Karpas-422 (cell line): Measurements from ENCODE around the gene MUC3A. TPM values are rescaled to one million over a fixed set of nuclear protein-coding genes. Genes with fewer than 3 reads are reported as not detected.
"Not testable (repeated sequence)": the region's sequence is repeated elsewhere in the genome, so short reads cannot be mapped to it uniquely, and the experiment has no call there.

Experiments
- DNase-seq: peaks from one replicate; pipeline ENCODE4 v3.0.0-alpha.2; 2015
- H2AFZ ChIP-seq: fragments of 200-600 bp; sonication (generic); 2 replicates; pipeline ENCODE4 v1.6.1; 2014; ENCODE audit warnings: antibody characterized with exemption, low read length, mixed read lengths
- H3K27ac ChIP-seq: fragments of 200-600 bp; sonication (generic); 2 replicates; pipeline ENCODE4 v1.5.1; 2014; ENCODE audit warnings: mild to moderate bottlenecking, low read length, moderate library complexity
- H3K27me3 ChIP-seq: fragments of 200-600 bp; sonication (generic); 2 replicates; pipeline ENCODE4 v1.6.1; 2014; ENCODE audit warnings: low read length, mixed read lengths
- H3K36me3 ChIP-seq: fragments of 200-600 bp; sonication (generic); 2 replicates; pipeline ENCODE4 v1.6.1; 2014; ENCODE audit warnings: low read length, mixed read lengths; ENCODE audit not compliant: insufficient read depth
- H3K4me1 ChIP-seq: fragments of 200-600 bp; sonication (generic); 2 replicates; pipeline ENCODE4 v1.6.1; 2014; ENCODE audit warnings: mild to moderate bottlenecking, low read length, mixed read lengths
- H3K4me2 ChIP-seq: fragments of 200-600 bp; sonication (generic); 2 replicates; pipeline ENCODE4 v1.6.1; 2014; ENCODE audit warnings: low read length, low read depth, mild to moderate bottlenecking; ENCODE audit not compliant: poor library complexity, severe bottlenecking
- H3K4me3 ChIP-seq: fragments of 200-600 bp; sonication (generic); 2 replicates; pipeline ENCODE4 v1.5.1; 2014; ENCODE audit warnings: mild to moderate bottlenecking, antibody characterized with exemption, low read length, mixed read lengths
- H3K79me2 ChIP-seq: fragments of 200-600 bp; sonication (generic); 2 replicates; pipeline ENCODE4 v1.6.1; 2014; ENCODE audit warnings: mild to moderate bottlenecking, low read length, mixed read lengths
- H3K9ac ChIP-seq: fragments of 200-600 bp; sonication (generic); 2 replicates; pipeline ENCODE4 v1.6.0; 2014; ENCODE audit warnings: low read length
- H3K9me2 ChIP-seq: fragments of 200-600 bp; sonication (generic), shearing (Covaris generic); replicated peaks from 2 replicates; pipeline ENCODE4 v1.6.0; 2014; ENCODE audit warnings: mild to moderate bottlenecking, low read length, moderate library complexity; ENCODE audit not compliant: insufficient read depth
- H3K9me3 ChIP-seq: fragments of 300-700, 200-600 bp; sonication (generic); 2 replicates; pipeline ENCODE4 v1.6.1; 2014; ENCODE audit warnings: low read length, mixed read lengths
- H4K20me1 ChIP-seq: fragments of 200-600 bp; sonication (generic); 2 replicates; pipeline ENCODE4 v1.6.1; 2014; ENCODE audit warnings: mild to moderate bottlenecking, antibody characterized with exemption, low read length, low read depth; ENCODE audit not compliant: insufficient read depth
- total RNA-seq: library from RNA; depleted of rRNA; stranded (reverse); fragments of >200 nt; shearing (Covaris generic); gene quantifications from 2 replicates; pipeline ENCODE4 v1.2.3, GENCODE V29; 2014; ENCODE audit warnings: low replicate concordance

The MUC3A gene
- total RNA-seq, 1 experiment from 2014 or later: not detected

GRCh38 chr7:100969066-100969615 lies 19.8 kb downstream of the MUC3A start, which contains the start of gene MUC12:
TSS of gene MUC12 (plus strand) at chr7:100969565. CDS start at chr7:100969623, 58 bp downstream.
- no peak within 1 kb of the TSS for H2AFZ ChIP-seq
- no peaks in the 10 kb centered on the region for H3K27me3 ChIP-seq
- no peak within 1 kb of the TSS for H3K27ac ChIP-seq
- H3K79me2 ChIP-seq: no peaks in the 10 kb centered on the region
- no peak within 1 kb of the TSS for H3K4me3 ChIP-seq
- H4K20me1 ChIP-seq: no peaks in the 10 kb centered on the region
- no peak within 1 kb of the TSS for H3K9ac ChIP-seq
- no peaks in the 10 kb centered on the region for H3K9me2 ChIP-seq
- DNase-seq: no peak
- H3K4me2 ChIP-seq: no peak within 1 kb of the TSS
- no peaks in the 10 kb centered on the region for H3K36me3 ChIP-seq
- H3K9me3 ChIP-seq: no peaks in the 10 kb centered on the region
- H3K4me1 ChIP-seq: no peaks in the 10 kb centered on the region

GRCh38 chr7:100971111-100972001 lies 22.0 kb downstream of the MUC3A start:
- Histone ChIP-seq H3K9me3 (no peaks in the 10 kb centered on the region), H3K4me2 (no peak overlapping the region), H3K9ac (no peak overlapping the region), H3K9me2 (no peaks in the 10 kb centered on the region), H3K4me1 (no peaks in the 10 kb centered on the region), H3K27me3 (no peaks in the 10 kb centered on the region), H4K20me1 (no peaks in the 10 kb centered on the region), H3K4me3 (no peak overlapping the region), H3K27ac (no peak overlapping the region), H3K36me3 (no peaks in the 10 kb centered on the region), H2AFZ (no peak overlapping the region), H3K79me2 (no peaks in the 10 kb centered on the region)
- DNase-seq: no peak

GRCh38 chr7:100972002-100972347 lies 22.6 kb downstream of the MUC3A start:
- H3K9me2 ChIP-seq: no peaks in the 10 kb centered on the region
- H3K4me2 ChIP-seq: no peak overlapping the region
- H3K27ac ChIP-seq: no peak overlapping the region
- no peak overlapping the region for H3K9ac ChIP-seq
- H3K36me3 ChIP-seq: no peaks in the 10 kb centered on the region
- DNase-seq: no peak
- no peaks in the 10 kb centered on the region for H3K4me1 ChIP-seq
- H3K4me3 ChIP-seq: no peak overlapping the region
- no peaks in the 10 kb centered on the region for H3K27me3 ChIP-seq
- no peaks in the 10 kb centered on the region for H3K79me2 ChIP-seq
- H3K9me3 ChIP-seq: no peaks in the 10 kb centered on the region
- H2AFZ ChIP-seq: no peak overlapping the region
- H4K20me1 ChIP-seq: no peaks in the 10 kb centered on the region

- H3K4me3 ChIP-seq: no peak overlapping the region
- H3K9me2 ChIP-seq: no peaks in the 10 kb centered on the region
- no peaks in the 10 kb centered on the region for H3K9me3 ChIP-seq
- H3K27me3 ChIP-seq: no peaks in the 10 kb centered on the region
- H3K36me3 ChIP-seq: no peaks in the 10 kb centered on the region
- no peaks in the 10 kb centered on the region for H4K20me1 ChIP-seq
- H3K4me2 ChIP-seq: no peak overlapping the region
- H3K9ac ChIP-seq: no peak overlapping the region
- H3K79me2 ChIP-seq: no peaks in the 10 kb centered on the region
- no peak for DNase-seq
- no peak overlapping the region for H2AFZ ChIP-seq
- H3K27ac ChIP-seq: no peak overlapping the region
- H3K4me1 ChIP-seq: no peaks in the 10 kb centered on the region
Observed at GRCh38 chr7:100974021-100974420, 24.7 kb downstream of the MUC3A start.

GRCh38 chr7:100975371-100975821 lies 26.1 kb downstream of the MUC3A start:
- no peaks in the 10 kb centered on the region for H3K9me2 ChIP-seq
- no peaks in the 10 kb centered on the region for H3K4me1 ChIP-seq
- no peak for DNase-seq
- H3K27ac ChIP-seq: no peak overlapping the region
- H3K27me3 ChIP-seq: no peaks in the 10 kb centered on the region
- no peaks in the 10 kb centered on the region for H4K20me1 ChIP-seq
- no peak overlapping the region for H3K9ac ChIP-seq
- no peak overlapping the region for H2AFZ ChIP-seq
- no peak overlapping the region for H3K4me3 ChIP-seq
- H3K79me2 ChIP-seq: no peaks in the 10 kb centered on the region
- no peak overlapping the region for H3K4me2 ChIP-seq
- H3K36me3 ChIP-seq: no peaks in the 10 kb centered on the region
- no peaks in the 10 kb centered on the region for H3K9me3 ChIP-seq

- H3K9me2 ChIP-seq: no peaks in the 10 kb centered on the region
- no peaks in the 10 kb centered on the region for H4K20me1 ChIP-seq
- no peak overlapping the region for H3K27ac ChIP-seq
- no peaks in the 10 kb centered on the region for H3K9me3 ChIP-seq
- H3K9ac ChIP-seq: no peak overlapping the region
- no peak overlapping the region for H3K4me2 ChIP-seq
- H3K4me3 ChIP-seq: no peak overlapping the region
- H3K27me3 ChIP-seq: no peaks in the 10 kb centered on the region
- no peaks in the 10 kb centered on the region for H3K36me3 ChIP-seq
- H3K79me2 ChIP-seq: no peaks in the 10 kb centered on the region
- no peak overlapping the region for H2AFZ ChIP-seq
- no peaks in the 10 kb centered on the region for H3K4me1 ChIP-seq
- no peak for DNase-seq
Observed at GRCh38 chr7:100978300-100978699, 29.0 kb downstream of the MUC3A start.

- no peak overlapping the region for H2AFZ ChIP-seq
Observed at GRCh38 chr7:100983451-100984187, 34.3 kb downstream of the MUC3A start.

GRCh38 chr7:100984241-100984918 lies 35.0 kb downstream of the MUC3A start:
- not testable (repeated sequence) for H3K4me1 ChIP-seq, H3K4me3 ChIP-seq, H3K36me3 ChIP-seq, H3K9ac ChIP-seq, H3K4me2 ChIP-seq, H3K9me2 ChIP-seq, DNase-seq, H3K79me2 ChIP-seq, H4K20me1 ChIP-seq, H3K9me3 ChIP-seq, H3K27ac ChIP-seq, H3K27me3 ChIP-seq, H2AFZ ChIP-seq

More at GRCh38 chr7:100983451-100984187, 34.3 kb downstream of the MUC3A start:
- Histone ChIP-seq H3K36me3 (no peaks in the 10 kb centered on the region), H3K4me2 (no peak overlapping the region), H4K20me1 (no peaks in the 10 kb centered on the region), H3K9me2 (no peaks in the 10 kb centered on the region), H3K4me1 (no peaks in the 10 kb centered on the region), H3K9ac (no peak overlapping the region), H3K27ac (no peak overlapping the region), H3K79me2 (no peaks in the 10 kb centered on the region), H3K9me3 (no peaks in the 10 kb centered on the region), H3K4me3 (no peak overlapping the region), H3K27me3 (no peaks in the 10 kb centered on the region)
- no peak for DNase-seq
